ENCODE results near the gene CXorf49. TPM values are rescaled to one million over a fixed set of nuclear protein-coding genes. Genes with fewer than 3 reads are reported as not detected.
"Not testable (repeated sequence)": the region's sequence is repeated elsewhere in the genome, so short reads cannot be mapped to it uniquely, and the experiment has no call there.

Gene CXorf49
- total RNA-seq, 1 donor from 2014 or later: not detected

GRCh38 chrX:71671938-71672337, 46.1 kb downstream of the CXorf49 start:
- no peak for TF ChIP-seq CTCF (IDR thresholded peaks at IDR 0.05)
- peaks cover 8% of the 10 kb centered on the region for H3K27me3 Mint-ChIP-seq
- POLR2A ChIA-PET: no interaction called here
- CTCF ChIA-PET: no interaction called here
- H3K4me1 Mint-ChIP-seq: no peaks in the 10 kb centered on the region
- no peak overlapping the region for H3K27ac Mint-ChIP-seq
- no peaks in the 10 kb centered on the region for H3K36me3 Mint-ChIP-seq (ENCODE audit: low read depth)
- ATAC-seq (ENCODE audit: low read depth): no peak
- no peak for DNase-seq
- H3K9me3 Mint-ChIP-seq: no peaks in the 10 kb centered on the region
- intact Hi-C loops (cut with micrococcal nuclease): no loop called here
- H3K4me3 Mint-ChIP-seq: no peak overlapping the region

GRCh38 chrX:71671043-71671780, 46.9 kb downstream of the CXorf49 start:
- no peak overlapping the region for H3K27ac Mint-ChIP-seq
- DNase-seq: no peak
- ChIA-PET POLR2A (no interaction called here), CTCF (no interaction called here)
- intact Hi-C loops (cut with micrococcal nuclease): no loop called here
- no peak for ATAC-seq (ENCODE audit: low read depth)
- no peaks in the 10 kb centered on the region for H3K4me1 Mint-ChIP-seq
- H3K4me3 Mint-ChIP-seq: no peak overlapping the region
- H3K27me3 Mint-ChIP-seq: peaks cover 8% of the 10 kb centered on the region
- H3K36me3 Mint-ChIP-seq (ENCODE audit: low read depth): no peaks in the 10 kb centered on the region
- no peak for TF ChIP-seq CTCF (IDR thresholded peaks at IDR 0.05)
- no peaks in the 10 kb centered on the region for H3K9me3 Mint-ChIP-seq

- ATAC-seq (ENCODE audit: low read depth); intact Hi-C loops (cut with micrococcal nuclease); H3K4me3 Mint-ChIP-seq; H3K36me3 Mint-ChIP-seq (ENCODE audit: low read depth); H3K27ac Mint-ChIP-seq; POLR2A ChIA-PET; H3K27me3 Mint-ChIP-seq; CTCF ChIA-PET; DNase-seq; H3K4me1 Mint-ChIP-seq; H3K9me3 Mint-ChIP-seq: not testable (repeated sequence)
Measured at GRCh38 chrX:71669947-71670346, 48.1 kb downstream of the CXorf49 start.

- H3K9me3 Mint-ChIP-seq: no peaks in the 10 kb centered on the region
- no peaks in the 10 kb centered on the region for H3K4me1 Mint-ChIP-seq
- no peak for DNase-seq
- H3K36me3 Mint-ChIP-seq (ENCODE audit: low read depth): no peaks in the 10 kb centered on the region
- ChIA-PET CTCF (no interaction called here), POLR2A (no interaction called here)
- intact Hi-C loops (cut with micrococcal nuclease): no loop called here
- TF ChIP-seq CTCF (IDR thresholded peaks at IDR 0.05): no peak
- H3K27me3 Mint-ChIP-seq: peaks cover 8% of the 10 kb centered on the region
- no peak for ATAC-seq (ENCODE audit: low read depth)
- no peak overlapping the region for H3K4me3 Mint-ChIP-seq
- H3K27ac Mint-ChIP-seq: no peak overlapping the region
Measured at GRCh38 chrX:71669492-71669891, 48.6 kb downstream of the CXorf49 start.

- H3K4me3 Mint-ChIP-seq: no peak overlapping the region
- TF ChIP-seq CTCF (IDR thresholded peaks at IDR 0.05): no peak
- POLR2A ChIA-PET: no interaction called here
- DNase-seq (no peak), ATAC-seq (ENCODE audit: low read depth) (no peak)
- CTCF ChIA-PET: no interaction called here
- no peak overlapping the region for H3K27ac Mint-ChIP-seq
- H3K36me3 Mint-ChIP-seq (ENCODE audit: low read depth): no peaks in the 10 kb centered on the region
- H3K4me1 Mint-ChIP-seq: peaks cover 3% of the 10 kb centered on the region
- intact Hi-C loops (cut with micrococcal nuclease): no loop called here
- peaks cover 7% of the 10 kb centered on the region for H3K27me3 Mint-ChIP-seq
- H3K9me3 Mint-ChIP-seq: no peaks in the 10 kb centered on the region
Measured at GRCh38 chrX:71668248-71668595, 49.9 kb downstream of the CXorf49 start.
